ENCODE data around the gene ITIH2. TPM values are rescaled to one million over a fixed set of nuclear protein-coding genes. Genes with fewer than 3 reads are reported as not detected.

Gene ITIH2
- total and polyA plus RNA-seq, 9 of the 15 experiments (the other 6 are each of a cell fraction or from before 2014, with no cell fraction given) = 0.66 TPM; not detected in 8

DNA sequence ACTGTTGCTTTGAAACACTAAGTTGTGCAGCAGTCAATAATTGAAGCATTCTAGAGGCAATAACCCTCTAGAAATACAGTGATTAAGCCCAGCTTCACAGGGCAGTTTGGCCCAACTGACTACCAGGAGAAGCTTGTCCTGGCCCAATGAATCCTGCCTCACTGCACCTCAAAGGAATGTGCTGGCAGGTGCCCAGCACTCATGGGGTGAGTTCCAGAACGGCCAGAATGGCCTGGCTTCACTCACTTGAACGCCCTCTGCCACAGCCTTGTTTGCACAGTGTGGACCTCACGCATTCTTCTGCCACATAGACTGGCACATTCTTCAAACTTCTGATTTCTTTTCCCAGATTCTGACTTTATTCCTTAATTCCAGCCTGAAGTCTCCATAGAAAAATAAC is 6.6 kb upstream of the ITIH2 start:
- intact Hi-C loops (cut with micrococcal nuclease) = no loop called here
- Histone ChIP-seq H3K4me3 (no peak overlapping the region), H3K4me2 (ENCODE audit: insufficient read depth, low read length) (no peak overlapping the region), H3K27me3 (ENCODE audit: control insufficient read depth in 2 of 2, insufficient read depth in 2 of 2, low read length in 2 of 2) (peaks cover 0 to 14% of the 10 kb centered on the region in 2 experiments; a peak in 2 of 5 replicates), H3K27ac (ENCODE audit: extremely low read depth, low read depth, low read length) (no peak overlapping the region), H2AFZ (ENCODE audit: low read depth, low read length) (no peak overlapping the region), H4K20me1 (replicated peaks; ENCODE audit: control insufficient read depth, insufficient read depth, low read length) (no peaks in the 10 kb centered on the region), H3K36me3 (ENCODE audit: control insufficient read depth, insufficient read depth, low read length) (no peaks in the 10 kb centered on the region), H3K79me2 (ENCODE audit: control insufficient read depth, insufficient read depth, low read length) (no peaks in the 10 kb centered on the region), H3K4me1 (replicated peaks in 1 of 2; ENCODE audit: control insufficient read depth in 2 of 2, insufficient read depth in 2 of 2, low read length in 2 of 2) (no peaks in the 10 kb centered on the region), H3K9me3 (replicated peaks; ENCODE audit: control insufficient read depth, insufficient read depth, low read depth, low read length) (no peaks in the 10 kb centered on the region; the same call in 1 of the 2 replicates), H3K9me1 (ENCODE audit: control insufficient read depth, insufficient read depth, low read length) (no peaks in the 10 kb centered on the region), H3K9ac (ENCODE audit: insufficient read depth in 1 of 2, low read depth in 2 of 2, low read length in 2 of 2) (no peak overlapping the region)
- no peak for DNase-seq (ENCODE audit: extremely low read depth in 1 of 4, low spot score in 3 of 4)
- ChIA-PET POLR2A (no interaction called here), CTCF (ENCODE audit: low intra/inter-chr PET ratio) (no interaction called here)
- no peak for FAIRE-seq
- in situ Hi-C loops (cut with MboI) = no loop called here
- WGBS (ENCODE audit: insufficient coverage, low coverage, missing lambda C conversion rate) = 2% methylated on average over 3 of the region's 3 CpGs
- no TSS peak for BruUV-seq (replicated peaks)
- no peak for ATAC-seq
- TF ChIP-seq CCNT2 (IDR thresholded peaks at IDR 0.05; ENCODE audit: borderline replicate concordance, extremely low read depth, insufficient read length, low read depth, low read length) = no peak
- no peak for TF ChIP-seq U2AF2 (optimal IDR thresholded peaks at IDR 0.05; ENCODE audit: low read depth, low read length)
- TF ChIP-seq CBX8 (IDR thresholded peaks at IDR 0.05; ENCODE audit: borderline replicate concordance, extremely low read depth, low read depth, low read length, poor library complexity, severe bottlenecking) = no peak
- TF ChIP-seq ETV6 (IDR thresholded peaks at IDR 0.05; ENCODE audit: borderline replicate concordance in 1 of 2, low read depth in 2 of 2, low read length in 1 of 2) = no peak
- no peak for TF ChIP-seq ETV6 (CRISPR knock-in tag; IDR thresholded peaks at IDR 0.05; ENCODE audit: borderline replicate concordance)
- TF ChIP-seq ZKSCAN8 (CRISPR knock-in tag; IDR thresholded peaks at IDR 0.05) = no peak
- TF ChIP-seq SIRT6 (IDR thresholded peaks at IDR 0.05; ENCODE audit: low read depth, low read length) = no peak
- no peak for TF ChIP-seq RBM34 (IDR thresholded peaks at IDR 0.05; ENCODE audit: borderline replicate concordance, insufficient read depth, low read length)
- TF ChIP-seq SMARCA4 (IDR thresholded peaks at IDR 0.05) = no peak
- TF ChIP-seq ZNF274 (IDR thresholded peaks at IDR 0.05; ENCODE audit: borderline replicate concordance, low read depth, low read length) = no peak
- no peak for TF ChIP-seq PURB (CRISPR knock-in tag; IDR thresholded peaks at IDR 0.05; ENCODE audit: low read depth)
- TF ChIP-seq HINFP (tag; conservative IDR thresholded peaks at IDR 0.05; ENCODE audit: low read depth) = no peak

All from K562 (cell line).